HPDE6-E6E7 (cell line): ENCODE data around the gene UBAP1L.

Experiments used
- DNase-seq: peaks from one replicate; pipeline ENCODE4 v3.0.0; 2011; ENCODE audit warnings: missing footprints; ENCODE audit errors: extremely low spot score

Gene UBAP1L

DNA sequence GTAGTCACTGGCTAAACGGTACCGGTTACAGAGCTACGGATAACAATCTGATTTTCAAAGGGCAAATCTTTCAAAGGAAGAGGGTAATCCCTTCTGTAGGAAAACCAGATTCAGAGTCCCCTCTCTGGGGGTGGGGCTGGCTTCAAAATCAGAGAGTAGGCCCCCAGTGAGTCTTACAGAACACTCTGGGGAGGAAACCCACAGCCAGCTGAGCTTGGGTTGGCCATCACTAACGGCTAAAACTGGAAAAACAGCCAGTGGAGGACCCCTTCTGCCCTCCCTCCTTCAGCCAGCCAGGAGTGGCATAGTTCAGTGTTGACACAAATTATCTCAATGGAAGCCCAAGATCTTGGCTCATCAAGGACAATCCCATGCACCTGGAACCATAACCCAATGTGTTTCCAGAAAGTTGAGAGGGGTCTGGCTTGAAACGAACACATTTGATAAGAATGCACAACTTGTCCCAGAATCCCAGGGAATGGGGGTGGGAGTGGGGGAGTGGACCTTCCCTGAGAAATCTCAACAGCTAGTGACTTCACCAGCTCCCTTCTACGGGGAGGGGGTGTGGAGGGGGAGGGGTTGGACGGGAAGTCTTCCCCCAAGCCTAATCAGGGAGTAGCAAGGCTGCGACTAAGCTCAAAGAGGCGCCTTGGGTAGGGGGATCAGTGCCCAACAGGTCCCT is 48.2 kb downstream of the UBAP1L start:
- DNase-seq: no peak

- no peak for DNase-seq
Measured at GRCh38 chr15:65066001-65066634, 48.9 kb downstream of the UBAP1L start.

DNA sequence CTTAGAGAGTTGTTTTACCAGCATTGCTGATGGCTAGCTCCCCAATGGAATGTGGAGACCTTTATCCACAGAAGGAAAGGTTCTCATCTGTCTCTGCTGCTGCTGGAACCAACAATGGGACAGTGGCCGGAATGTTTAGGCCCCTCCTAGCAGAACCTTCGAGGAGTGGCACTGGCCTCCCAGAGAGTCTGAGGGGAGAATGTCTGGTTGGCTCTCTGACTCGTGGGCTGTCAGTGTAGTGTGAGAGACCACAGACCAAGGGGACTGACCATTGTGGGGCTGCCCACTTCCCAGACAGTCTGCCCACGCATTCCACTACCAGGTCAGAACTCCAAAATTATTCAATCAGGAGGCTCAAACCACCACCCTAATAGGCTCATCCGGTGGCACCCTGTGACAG is 52.3 kb downstream of the UBAP1L start:
- no peak for DNase-seq

- DNase-seq: no peak
Measured at GRCh38 chr15:65062061-65062460, 52.9 kb downstream of the UBAP1L start.

DNA sequence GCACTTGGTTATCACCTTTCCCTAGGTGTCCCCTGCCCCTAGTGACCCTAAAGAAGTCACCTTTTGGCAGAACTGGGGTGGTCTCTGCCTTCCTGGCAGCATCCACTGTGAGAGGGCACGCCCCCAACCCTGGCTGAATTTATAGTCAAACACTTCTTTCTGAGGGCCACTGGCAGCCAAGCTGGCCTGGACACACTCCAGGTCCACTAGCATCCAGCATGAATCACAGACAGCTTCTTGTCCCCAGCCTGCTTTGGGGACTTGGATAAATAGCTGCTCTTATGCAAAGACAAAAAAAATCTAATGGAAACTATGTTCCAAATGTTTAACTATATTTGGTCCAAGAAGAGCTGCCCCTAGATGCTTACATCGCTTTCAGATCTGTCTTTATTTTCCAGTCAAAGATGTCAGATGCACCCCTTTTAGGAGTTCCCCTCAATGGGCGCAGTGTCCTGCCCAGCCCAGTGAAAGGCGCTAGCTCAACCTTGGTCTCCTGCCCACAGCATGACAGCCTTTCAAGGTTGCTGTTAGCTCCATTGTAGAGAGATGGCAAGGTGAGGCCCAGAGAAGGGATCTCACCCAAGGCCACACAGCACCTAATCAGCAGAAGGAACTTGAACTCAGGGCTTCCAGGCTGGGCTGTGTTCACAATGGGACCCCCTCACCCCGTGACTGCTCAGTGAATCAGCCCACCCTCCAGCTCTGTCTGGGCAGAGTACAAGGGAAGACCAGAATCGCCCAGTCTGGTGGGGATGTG is 54.2 kb downstream of the UBAP1L start:
- DNase-seq: no peak

DNA sequence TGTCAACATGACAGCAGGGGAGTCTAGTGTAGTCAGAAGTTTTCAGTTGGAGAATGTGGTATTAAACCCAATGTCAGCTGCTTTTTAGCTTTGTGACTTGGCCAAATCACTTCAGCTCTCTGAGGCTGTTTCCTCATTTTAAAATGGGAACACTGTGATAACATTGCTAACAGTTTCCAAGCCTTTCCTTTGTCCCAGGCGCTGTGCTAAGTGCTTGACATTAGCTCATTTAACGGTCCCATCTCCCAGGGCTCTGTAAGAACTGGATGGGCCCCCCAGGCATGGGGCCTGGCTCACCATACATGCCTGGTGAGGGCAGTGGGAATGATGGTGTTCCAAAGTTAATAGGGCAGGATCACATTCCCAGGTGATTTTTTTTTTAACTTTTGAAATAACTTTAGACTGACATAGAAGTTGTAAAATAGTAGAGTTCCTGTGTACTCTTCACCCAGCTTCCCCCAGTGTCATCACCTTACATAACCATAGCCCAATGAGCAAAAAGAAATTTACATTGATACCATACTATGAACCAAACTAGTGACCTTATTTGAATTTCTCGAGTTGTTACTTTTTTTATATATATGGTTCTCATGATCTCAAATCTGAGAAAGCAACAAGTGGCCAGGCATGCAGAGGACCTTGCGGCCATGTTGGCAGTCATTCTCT is 54.9 kb downstream of the UBAP1L start:
- no peak for DNase-seq

DNA sequence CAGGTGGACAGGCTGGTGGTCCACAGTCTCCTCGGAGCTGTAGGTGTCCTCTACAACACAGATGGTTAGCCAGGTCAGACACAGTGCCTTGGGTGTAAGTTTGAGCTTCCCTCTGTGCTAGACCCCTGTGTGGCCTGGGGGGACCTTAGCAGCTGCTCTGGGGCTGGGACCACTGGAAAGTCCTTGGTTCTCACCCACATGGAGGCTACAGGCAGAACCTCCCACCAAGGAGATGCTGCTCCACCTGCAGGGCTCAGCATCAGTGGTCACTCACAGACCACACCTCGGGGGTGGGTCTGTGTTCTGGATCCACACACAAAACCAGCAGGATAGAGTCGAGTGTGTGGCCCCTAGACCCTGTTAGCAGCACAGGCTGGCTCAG is 55.6 kb downstream of the UBAP1L start:
- DNase-seq: no peak

- DNase-seq: no peak
Measured at GRCh38 chr15:65058394-65059368, 56.3 kb downstream of the UBAP1L start.

DNA sequence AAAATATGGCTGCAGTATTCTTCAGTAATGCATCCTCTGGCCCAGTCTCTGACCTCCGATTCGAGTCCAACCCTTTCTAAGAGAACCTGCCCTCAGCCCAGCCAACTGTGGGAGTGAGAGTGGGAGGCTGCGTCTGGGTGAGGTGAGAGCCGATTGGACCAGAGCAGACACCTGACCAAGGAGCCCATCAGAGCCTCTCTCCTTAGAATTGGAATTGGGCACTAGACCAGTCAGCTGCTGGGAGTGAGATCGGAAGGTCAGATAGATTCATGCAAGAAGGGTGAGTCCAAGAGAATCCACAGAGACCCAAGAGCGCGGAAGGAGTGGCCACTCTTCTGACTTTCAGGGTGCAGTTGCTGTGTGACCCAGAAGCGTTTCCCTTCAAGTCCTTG is 57.5 kb downstream of the UBAP1L start:
- no peak for DNase-seq

GRCh38 chr15:65056868-65057548 is 58.0 kb downstream of the UBAP1L start:
- peak; percentile 50 for DNase-seq

- DNase-seq: no peak
Measured at GRCh38 chr15:65056106-65056505, 58.9 kb downstream of the UBAP1L start.

DNA sequence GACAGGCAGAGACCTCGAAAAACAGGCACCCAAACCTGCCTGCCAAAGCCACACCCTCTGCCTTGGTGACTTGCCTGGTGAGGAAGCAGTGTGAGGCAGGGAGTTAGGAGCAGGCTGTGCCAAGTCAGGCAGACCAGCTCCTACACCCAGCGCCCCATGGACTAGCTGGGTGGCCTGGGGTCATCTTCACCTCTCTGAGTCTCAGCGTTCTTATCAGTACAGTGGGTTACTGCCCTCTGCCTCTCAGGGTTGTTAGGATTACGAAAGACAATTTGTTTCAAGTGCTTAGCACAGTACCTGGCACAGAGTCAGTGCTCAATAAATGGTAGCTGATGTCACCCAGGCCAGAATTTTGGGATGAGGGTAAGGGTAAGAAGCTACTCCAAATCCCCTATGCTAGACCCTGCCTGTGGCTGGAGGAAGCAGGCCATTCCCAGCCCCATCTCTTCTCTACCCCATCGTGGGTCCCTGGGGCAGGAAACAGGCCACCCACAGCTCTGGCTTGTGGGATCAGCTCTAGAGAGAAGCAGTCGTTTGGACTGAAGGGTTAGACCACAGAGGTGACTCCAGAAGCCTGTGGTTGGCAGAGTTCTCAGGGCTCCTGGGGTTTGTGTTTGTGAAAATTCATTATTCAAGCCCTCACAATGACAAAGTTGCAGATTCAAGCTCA is 59.7 kb downstream of the UBAP1L start:
- no peak for DNase-seq

- DNase-seq: peak; percentile 69
Measured at GRCh38 chr15:65054333-65055200, 60.4 kb downstream of the UBAP1L start.

GRCh38 chr15:65052956-65053355 is 62.0 kb downstream of the UBAP1L start:
- no peak for DNase-seq

DNA sequence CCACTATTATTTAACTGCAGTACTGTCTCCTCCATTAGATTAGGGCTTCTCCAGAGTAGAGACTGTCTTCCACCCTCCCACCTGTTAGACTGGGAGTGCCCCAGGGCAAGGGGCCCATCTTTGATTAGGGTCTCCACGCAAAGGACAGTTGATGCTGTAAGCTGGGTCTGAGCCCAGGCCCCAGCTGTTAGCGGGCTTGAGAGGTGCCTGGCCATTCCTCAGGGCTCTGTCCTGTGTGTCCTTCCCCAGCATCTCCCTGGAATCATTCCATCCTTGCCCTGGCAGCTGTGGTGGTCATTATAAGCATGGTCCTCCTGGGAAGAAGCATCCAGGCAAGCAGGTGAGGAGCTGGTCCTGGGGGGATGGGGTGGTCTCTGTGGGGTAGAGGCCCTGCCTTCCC is 63.7 kb downstream of the UBAP1L start:
- DNase-seq: no peak

- DNase-seq: no peak
Measured at GRCh38 chr15:65050270-65050669, 64.7 kb downstream of the UBAP1L start.

- DNase-seq: peak; percentile 96
Measured at GRCh38 chr15:65049418-65049840, 65.6 kb downstream of the UBAP1L start.

DNA sequence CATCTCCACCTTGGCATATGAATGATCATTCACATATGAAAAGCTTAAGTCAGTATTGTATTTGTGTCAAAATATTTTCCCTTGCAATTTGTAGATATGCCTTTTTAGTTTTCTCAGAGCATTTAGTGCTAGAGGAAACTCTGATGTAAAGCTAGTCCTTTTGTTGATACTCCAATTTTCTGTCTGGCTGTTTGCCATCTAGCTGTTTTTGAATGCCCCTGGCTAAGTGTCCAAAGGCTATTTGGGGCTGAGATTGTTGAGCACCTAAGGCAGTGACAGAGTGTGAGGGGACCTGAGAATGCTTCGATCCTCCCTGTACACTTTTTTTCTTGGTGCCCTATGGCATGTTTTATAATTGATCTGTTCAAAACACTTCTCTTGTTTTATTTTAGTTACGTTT is 66.8 kb downstream of the UBAP1L start:
- no peak for DNase-seq
